ENCODE results near the gene LCE2C. TPM values are rescaled to one million over a fixed set of nuclear protein-coding genes. Genes with fewer than 3 reads are reported as not detected.
A peak's percentile ranks its signal among the peaks of the same experiment; 100 is the strongest.

LCE2C gene
- polyA plus RNA-seq, 2 of the 4 experiments (the other 2 are of a cell fraction): not detected

DNA sequence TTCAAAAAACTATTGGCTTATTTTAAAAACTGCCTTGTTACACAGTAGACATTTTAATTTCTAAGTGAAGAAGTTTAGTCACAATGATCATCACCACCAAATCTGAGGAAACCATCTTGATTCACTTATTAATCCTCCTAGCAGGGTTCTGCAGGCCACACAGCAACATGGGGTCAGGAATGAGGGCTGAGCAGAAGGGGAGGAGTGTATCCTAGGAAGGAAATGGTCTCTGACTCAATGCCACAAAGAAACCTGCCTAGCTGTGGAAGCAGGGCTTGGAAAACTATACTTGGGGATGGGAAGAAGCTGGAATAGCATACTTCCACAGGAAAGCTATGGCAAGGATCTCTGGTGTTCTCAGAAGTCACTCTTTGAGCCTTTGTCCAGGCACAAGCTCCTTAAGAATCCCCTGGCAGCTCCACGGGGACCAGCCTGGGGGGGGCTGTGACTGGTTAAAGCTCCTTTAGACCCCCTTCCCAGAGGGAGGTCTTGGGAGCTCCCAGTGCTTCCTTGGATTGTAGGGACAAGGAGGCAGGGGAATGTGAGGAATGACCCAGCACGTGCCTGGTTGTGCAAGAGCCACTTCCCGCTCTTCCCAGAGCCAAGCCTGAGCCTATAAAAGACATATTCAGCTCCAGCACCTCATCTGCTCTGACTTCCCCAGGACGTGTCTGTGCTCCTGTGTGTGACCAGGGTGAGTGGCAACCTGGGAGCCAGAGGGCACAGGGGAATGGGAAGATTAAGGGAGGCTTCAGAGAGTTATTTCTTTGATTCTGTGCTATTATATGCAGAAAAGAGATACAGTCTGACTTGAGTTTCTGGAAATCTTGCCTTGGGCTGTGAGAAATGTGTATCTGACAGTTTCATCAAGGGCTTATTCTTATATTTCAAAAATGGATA lies 22.9 kb downstream of the LCE2C start, which contains the start of gene LCE2A:
LCE2A (plus strand) TSS at position 645 of the 900 bp plus-strand sequence. CDS start 557 bp downstream, outside the sequence.
- TF ChIP-seq HOXB13 (CRISPR knock-in tag; IDR thresholded peaks at IDR 0.05; ENCODE audit: low read depth) (no peak), HOXB5 (CRISPR knock-in tag; IDR thresholded peaks at IDR 0.05) (no peak), TFCP2L1 (CRISPR knock-in tag; IDR thresholded peaks at IDR 0.05) (no peak), CHD2 (IDR thresholded peaks at IDR 0.05; ENCODE audit: low read length, partially characterized antibody) (no peak), CEBPB (IDR thresholded peaks at IDR 0.05) (no peak), SREBF2 (IDR thresholded peaks at IDR 0.05) (no peak), ESRRA (IDR thresholded peaks at IDR 0.05; ENCODE audit: borderline replicate concordance, low read length) (no peak), HOXA7 (CRISPR knock-in tag; IDR thresholded peaks at IDR 0.05) (no peak), POLR2A (IDR thresholded peaks at IDR 0.05; ENCODE audit: low read length) (no peak), MAFK (IDR thresholded peaks at IDR 0.05; ENCODE audit: partially characterized antibody) (no peak), HDAC2 (IDR thresholded peaks at IDR 0.05) (no peak), ZFP36 (IDR thresholded peaks at IDR 0.05; ENCODE audit: borderline replicate concordance, partially characterized antibody) (no peak)
- TF ChIP-seq, protein P1, sequence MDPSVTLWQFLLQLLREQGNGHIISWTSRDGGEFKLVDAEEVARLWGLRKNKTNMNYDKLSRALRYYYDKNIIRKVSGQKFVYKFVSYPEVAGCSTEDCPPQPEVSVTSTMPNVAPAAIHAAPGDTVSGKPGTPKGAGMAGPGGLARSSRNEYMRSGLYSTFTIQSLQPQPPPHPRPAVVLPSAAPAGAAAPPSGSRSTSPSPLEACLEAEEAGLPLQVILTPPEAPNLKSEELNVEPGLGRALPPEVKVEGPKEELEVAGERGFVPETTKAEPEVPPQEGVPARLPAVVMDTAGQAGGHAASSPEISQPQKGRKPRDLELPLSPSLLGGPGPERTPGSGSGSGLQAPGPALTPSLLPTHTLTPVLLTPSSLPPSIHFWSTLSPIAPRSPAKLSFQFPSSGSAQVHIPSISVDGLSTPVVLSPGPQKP (IDR thresholded peaks at IDR 0.05; ENCODE audit: low read depth, low read length): no peak
- TF ChIP-seq, protein P2, sequence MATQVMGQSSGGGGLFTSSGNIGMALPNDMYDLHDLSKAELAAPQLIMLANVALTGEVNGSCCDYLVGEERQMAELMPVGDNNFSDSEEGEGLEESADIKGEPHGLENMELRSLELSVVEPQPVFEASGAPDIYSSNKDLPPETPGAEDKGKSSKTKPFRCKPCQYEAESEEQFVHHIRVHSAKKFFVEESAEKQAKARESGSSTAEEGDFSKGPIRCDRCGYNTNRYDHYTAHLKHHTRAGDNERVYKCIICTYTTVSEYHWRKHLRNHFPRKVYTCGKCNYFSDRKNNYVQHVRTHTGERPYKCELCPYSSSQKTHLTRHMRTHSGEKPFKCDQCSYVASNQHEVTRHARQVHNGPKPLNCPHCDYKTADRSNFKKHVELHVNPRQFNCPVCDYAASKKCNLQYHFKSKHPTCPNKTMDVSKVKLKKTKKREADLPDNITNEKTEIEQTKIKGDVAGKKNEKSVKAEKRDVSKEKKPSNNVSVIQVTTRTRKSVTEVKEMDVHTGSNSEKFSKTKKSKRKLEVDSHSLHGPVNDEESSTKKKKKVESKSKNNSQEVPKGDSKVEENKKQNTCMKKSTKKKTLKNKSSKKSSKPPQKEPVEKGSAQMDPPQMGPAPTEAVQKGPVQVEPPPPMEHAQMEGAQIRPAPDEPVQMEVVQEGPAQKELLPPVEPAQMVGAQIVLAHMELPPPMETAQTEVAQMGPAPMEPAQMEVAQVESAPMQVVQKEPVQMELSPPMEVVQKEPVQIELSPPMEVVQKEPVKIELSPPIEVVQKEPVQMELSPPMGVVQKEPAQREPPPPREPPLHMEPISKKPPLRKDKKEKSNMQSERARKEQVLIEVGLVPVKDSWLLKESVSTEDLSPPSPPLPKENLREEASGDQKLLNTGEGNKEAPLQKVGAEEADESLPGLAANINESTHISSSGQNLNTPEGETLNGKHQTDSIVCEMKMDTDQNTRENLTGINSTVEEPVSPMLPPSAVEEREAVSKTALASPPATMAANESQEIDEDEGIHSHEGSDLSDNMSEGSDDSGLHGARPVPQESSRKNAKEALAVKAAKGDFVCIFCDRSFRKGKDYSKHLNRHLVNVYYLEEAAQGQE (IDR thresholded peaks at IDR 0.05): no peak
- TF ChIP-seq, protein P3, sequence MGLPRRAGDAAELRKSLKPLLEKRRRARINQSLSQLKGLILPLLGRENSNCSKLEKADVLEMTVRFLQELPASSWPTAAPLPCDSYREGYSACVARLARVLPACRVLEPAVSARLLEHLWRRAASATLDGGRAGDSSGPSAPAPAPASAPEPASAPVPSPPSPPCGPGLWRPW (IDR thresholded peaks at IDR 0.05): no peak
- TF ChIP-seq, protein P4, sequence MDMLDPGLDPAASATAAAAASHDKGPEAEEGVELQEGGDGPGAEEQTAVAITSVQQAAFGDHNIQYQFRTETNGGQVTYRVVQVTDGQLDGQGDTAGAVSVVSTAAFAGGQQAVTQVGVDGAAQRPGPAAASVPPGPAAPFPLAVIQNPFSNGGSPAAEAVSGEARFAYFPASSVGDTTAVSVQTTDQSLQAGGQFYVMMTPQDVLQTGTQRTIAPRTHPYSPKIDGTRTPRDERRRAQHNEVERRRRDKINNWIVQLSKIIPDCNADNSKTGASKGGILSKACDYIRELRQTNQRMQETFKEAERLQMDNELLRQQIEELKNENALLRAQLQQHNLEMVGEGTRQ (IDR thresholded peaks at IDR 0.05): no peak
- TF ChIP-seq, protein P5, sequence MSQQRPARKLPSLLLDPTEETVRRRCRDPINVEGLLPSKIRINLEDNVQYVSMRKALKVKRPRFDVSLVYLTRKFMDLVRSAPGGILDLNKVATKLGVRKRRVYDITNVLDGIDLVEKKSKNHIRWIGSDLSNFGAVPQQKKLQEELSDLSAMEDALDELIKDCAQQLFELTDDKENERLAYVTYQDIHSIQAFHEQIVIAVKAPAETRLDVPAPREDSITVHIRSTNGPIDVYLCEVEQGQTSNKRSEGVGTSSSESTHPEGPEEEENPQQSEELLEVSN (IDR thresholded peaks at IDR 0.05; ENCODE audit: borderline replicate concordance, low read depth): no peak
- ChIA-PET CTCF (interaction anchor here (1.4 to 1.9 kb wide), 2 partner anchors 10 to 12 kb away, joined by 3 to 5 read pairs; partner anchors contain the start of gene LCE4A), POLR2A (no interaction called here)
- Histone ChIP-seq H3K27ac (no peak within 1 kb of the TSS), H3K9me3 (no peaks in the 10 kb centered on the region), H3K4me1 (no peaks in the 10 kb centered on the region), H3K4me3 (no peak within 1 kb of the TSS), H3K4me2 (no peak within 1 kb of the TSS)
- ATAC-seq: peak in 1 of 2 experiments; percentile 19; a peak in 1 of 6 replicates
- 3% methylated on average over 4 of the region's 4 CpGs for WGBS (ENCODE audit: missing lambda C conversion rate)
- no peak for FAIRE-seq
- no peak for DNase-seq (ENCODE audit: low read depth in 1 of 2, low spot score in 1 of 2)

DNA sequence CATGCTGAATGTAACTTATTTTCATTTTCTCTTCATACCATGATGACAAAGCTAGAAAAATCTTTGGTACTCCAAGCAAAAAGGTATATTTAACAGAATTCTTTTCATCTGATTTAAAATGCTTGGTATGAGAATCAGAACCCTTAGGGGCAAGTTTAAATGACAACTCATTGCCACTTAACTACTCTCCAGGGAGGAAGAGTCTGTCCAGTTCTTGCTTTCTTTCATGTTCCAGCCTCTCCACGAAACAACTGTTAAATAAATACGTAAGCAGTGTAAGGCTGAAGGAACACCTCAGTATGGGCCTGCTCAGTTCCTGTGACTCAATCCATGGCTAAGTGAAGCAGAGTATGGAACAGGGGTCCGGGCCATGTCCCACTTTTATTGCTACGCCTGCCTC lies 24.7 kb downstream of the LCE2C start:
- ChIA-PET POLR2A (no interaction called here), CTCF (no interaction called here)
- ATAC-seq: no peak
- Histone ChIP-seq H3K4me1 (no peaks in the 10 kb centered on the region), H3K27ac (no peak overlapping the region), H3K4me2 (no peak overlapping the region), H3K4me3 (no peak overlapping the region), H3K9me3 (peaks cover 5% of the 10 kb centered on the region; the same call in 1 of the 3 replicates)
- no peak for FAIRE-seq
- no peak for DNase-seq (ENCODE audit: low read depth in 1 of 2, low spot score in 1 of 2)
- no peak for TF ChIP-seq POLR2A (IDR thresholded peaks at IDR 0.05; ENCODE audit: low read length)
- TF ChIP-seq RARB (CRISPR knock-in tag; IDR thresholded peaks at IDR 0.05): no peak
- no peak for TF ChIP-seq TFCP2L1 (CRISPR knock-in tag; IDR thresholded peaks at IDR 0.05)
- TF ChIP-seq MYC (IDR thresholded peaks at IDR 0.05; ENCODE audit: borderline replicate concordance, low read length): no peak
- no peak for TF ChIP-seq FOSL2 (IDR thresholded peaks at IDR 0.05)
- TF ChIP-seq FOSL2 (CRISPR knock-in tag; IDR thresholded peaks at IDR 0.05): no peak
- TF ChIP-seq, protein P3 (IDR thresholded peaks at IDR 0.05): no peak
- 41% methylated on average over 4 of the region's 4 CpGs for WGBS (ENCODE audit: missing lambda C conversion rate)

Measured in A549 (cell line).